A549 (cell line): Measurements from ENCODE around the gene SPCS3. TPM values are rescaled to one million over a fixed set of nuclear protein-coding genes. Genes with fewer than 3 reads are reported as not detected.

Source experiments
- ATAC-seq, 2 experiments: fragments of 200-7000 bp in 1 of 2; fragments of >200 bp in 1 of 2; cut with Nextera tagmentation in 1 of 2; cut with Tn5 transposase in 1 of 2; 3 replicates each; pipeline versions ENCODE4 v1.8.0 to v1.9.1; 2018 to 2020; ENCODE audit warnings: mild to moderate bottlenecking in 1 of 2, moderate library complexity in 1 of 2
- CTCF ChIA-PET: fragments of 300-600 bp; sonication (Branson Sonifier 250); formaldehyde crosslinking; extraction: SDS; loops from one replicate; lab custom pipeline; 2021; ENCODE audit warnings: antibody characterized with exemption, inconsistent platforms; lab: Yijun Ruan, JAX
- POLR2A ChIA-PET: fragments of 350-600 bp; formaldehyde crosslinking; extraction: SDS; loops from one replicate; lab custom pipeline; 2021; ENCODE audit warnings: antibody characterized with exemption, inconsistent platforms; lab: Yijun Ruan, JAX
- DNase-seq, 2 experiments: peaks; one replicate each; pipeline versions ENCODE4 v3.0.0 to v3.0.0-alpha.2; 2011 to 2016; ENCODE audit warnings: low read depth in 1 of 2, low spot score in 1 of 2
- FAIRE-seq: peaks from 2 replicates; lab custom pipeline; 2011; peaks lifted over from hg19 to GRCh38; lab: Jason Lieb, UNC
- H3K27ac ChIP-seq, 2 experiments: fragments of >200 bp; sonication (Bioruptor Twin); formaldehyde crosslinking; 3 replicates each; pipeline ENCODE4 v1.5.1; 2016 to 2017
- H3K4me1 ChIP-seq: fragments of >200 bp; sonication (Bioruptor Twin); formaldehyde crosslinking; 3 replicates; pipeline ENCODE4 v1.6.1; 2016
- H3K4me2 ChIP-seq: fragments of >200 bp; sonication (Bioruptor Twin); formaldehyde crosslinking; 3 replicates; pipeline ENCODE4 v1.6.1; 2016
- H3K4me3 ChIP-seq: fragments of >200 bp; sonication (Bioruptor Twin); formaldehyde crosslinking; 3 replicates; pipeline ENCODE4 v1.5.1; 2016
- H3K9me3 ChIP-seq: fragments of >200 bp; sonication (Bioruptor Twin); formaldehyde crosslinking; 3 replicates; pipeline ENCODE4 v1.6.1; 2016
- CBX2 ChIP-seq: fragments of 200-600 bp; sonication (generic); IDR thresholded peaks from 2 replicates; pipeline ENCODE4 v1.6.1; 2016; ENCODE audit warnings: low read depth, mild to moderate bottlenecking, borderline replicate concordance
- EHF ChIP-seq: fragments of 250-450 bp; sonication (Bioruptor Pico); IDR thresholded peaks from 2 replicates; pipeline ENCODE4 v1.5.0; 2020; ENCODE audit warnings: mild to moderate bottlenecking
- EHMT2 ChIP-seq: fragments of 200-600 bp; sonication (generic); IDR thresholded peaks from 2 replicates; pipeline ENCODE4 v1.6.1; 2016; ENCODE audit warnings: antibody characterized with exemption, low read depth, mild to moderate bottlenecking, moderate library complexity
- EP300 ChIP-seq, 2 experiments: fragments of >200 bp; sonication (Bioruptor Twin); formaldehyde crosslinking; IDR thresholded peaks; 2 replicates in 1 of 2; 3 replicates in 1 of 2; pipeline ENCODE4 v1.6.1; 2016 to 2017
- FOSB ChIP-seq: fragments of 250-450 bp; sonication (Bioruptor Pico); IDR thresholded peaks from 2 replicates; pipeline ENCODE4 v1.5.0; 2020; ENCODE audit warnings: mild to moderate bottlenecking, moderate library complexity
- HDAC2 ChIP-seq: fragments of 200-600 bp; sonication (generic); IDR thresholded peaks from 2 replicates; pipeline ENCODE4 v1.6.1; 2016
- HOXB13 ChIP-seq: fragments of 250-450 bp; sonication (Bioruptor Pico); IDR thresholded peaks from 2 replicates; pipeline ENCODE4 v1.5.0; 2020; ENCODE audit warnings: low read depth, mild to moderate bottlenecking, moderate library complexity
- MAFK ChIP-seq: fragments of 450-650 bp; IDR thresholded peaks from 2 replicates; pipeline ENCODE4 v1.6.1; 2014; ENCODE audit not compliant: partially characterized antibody
- PHF8 ChIP-seq: fragments of 200-600 bp; sonication (generic); IDR thresholded peaks from 2 replicates; pipeline ENCODE4 v1.6.1; 2016; ENCODE audit warnings: low read depth, mild to moderate bottlenecking, antibody characterized with exemption, moderate library complexity, borderline replicate concordance
- POLR2AphosphoS2 ChIP-seq: conservative IDR thresholded peaks from 2 replicates; pipeline ENCODE4 v1.6.1; 2012; ENCODE audit warnings: low read length, improper control_type of control experiment, inconsistent platforms
- RNF2 ChIP-seq: fragments of 200-600 bp; sonication (generic); IDR thresholded peaks from 2 replicates; pipeline ENCODE4 v1.6.1; 2016; ENCODE audit warnings: low read depth, mild to moderate bottlenecking, antibody characterized with exemption, moderate library complexity, borderline replicate concordance
- SMC3 ChIP-seq: fragments of >200 bp; sonication (Bioruptor Twin); formaldehyde crosslinking; IDR thresholded peaks from 3 replicates; pipeline ENCODE4 v1.6.1; 2018; ENCODE audit warnings: inconsistent platforms
- WGBS: methylation state at CpG from one replicate; pipeline ENCODE4 v1.1.6; 2017; ENCODE audit errors: missing lambda C conversion rate; 5-methylcytosine and 5-hydroxymethylcytosine counted together
- polyA plus RNA-seq, 4 experiments: library from polyadenylated mRNA; depleted of rRNA in 3 of 4; stranded (reverse); fragments of >200 nt; fragmentation: RNase III in 1 of 4; extraction: RNeasy Plus Mini Kit Qiagen cat#74134 plus additional on column Dnase treatment in 1 of 4; gene quantifications; 2 replicates in 3 of 4; 3 replicates in 1 of 4; pipeline ENCODE4 v1.2.3, GENCODE V29; 2011 to 2017
- TF ChIP-seq, protein P1 (sequence below): fragments of >200 bp; sonication (Bioruptor Twin); formaldehyde crosslinking; IDR thresholded peaks from 3 replicates; pipeline ENCODE4 v1.5.1; 2016
- TF ChIP-seq, protein P2 (sequence below): fragments of 450-650 bp; IDR thresholded peaks from 2 replicates; pipeline ENCODE4 v1.6.1; 2014; ENCODE audit warnings: antibody characterized with exemption
- TF ChIP-seq, protein P3 (sequence below): IDR thresholded peaks from 2 replicates; pipeline ENCODE4 v1.6.1; 2012; ENCODE audit warnings: low read depth, borderline replicate concordance
- TF ChIP-seq, protein P4 (sequence below): fragments of 250-450 bp; sonication (Bioruptor Pico); IDR thresholded peaks from 2 replicates; pipeline ENCODE4 v1.5.0; 2020; ENCODE audit warnings: low read depth, mild to moderate bottlenecking, moderate library complexity
- TF ChIP-seq, protein P5 (sequence below): IDR thresholded peaks from 2 replicates; pipeline ENCODE4 v1.6.1; 2012
- TF ChIP-seq, protein P6 (sequence below): fragments of 200-600 bp; sonication (generic); IDR thresholded peaks from 2 replicates; pipeline ENCODE4 v1.6.1; 2016; ENCODE audit warnings: antibody characterized with exemption, mild to moderate bottlenecking, moderate library complexity
- TF ChIP-seq, protein P7 (sequence below): IDR thresholded peaks from 2 replicates; pipeline ENCODE4 v1.6.1; 2012

SPCS3 gene
- polyA plus RNA-seq, 2 of the 4 experiments (the other 2 are of a cell fraction) = 33.2 to 44.5 TPM

DNA sequence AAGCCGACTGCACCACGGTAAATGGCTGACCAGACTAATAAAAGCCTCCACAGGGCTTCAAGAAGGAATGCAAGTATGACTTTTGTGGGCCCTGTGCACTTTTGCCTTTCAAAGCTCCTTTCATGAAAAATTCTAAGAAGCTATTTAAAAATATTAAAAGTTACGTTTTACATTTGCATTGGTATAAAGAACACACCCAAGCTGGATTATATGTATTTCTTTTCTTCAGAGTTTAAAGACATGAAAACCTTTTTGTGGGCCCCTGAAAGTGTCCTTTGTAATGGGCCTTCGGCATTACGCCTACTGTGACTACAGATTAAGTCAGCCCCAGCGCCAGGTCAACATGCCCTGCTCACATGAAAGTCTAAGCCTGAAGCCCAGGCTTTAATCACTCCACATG, 30.2 kb upstream of the SPCS3 start (continued):
- TF ChIP-seq, protein P1, sequence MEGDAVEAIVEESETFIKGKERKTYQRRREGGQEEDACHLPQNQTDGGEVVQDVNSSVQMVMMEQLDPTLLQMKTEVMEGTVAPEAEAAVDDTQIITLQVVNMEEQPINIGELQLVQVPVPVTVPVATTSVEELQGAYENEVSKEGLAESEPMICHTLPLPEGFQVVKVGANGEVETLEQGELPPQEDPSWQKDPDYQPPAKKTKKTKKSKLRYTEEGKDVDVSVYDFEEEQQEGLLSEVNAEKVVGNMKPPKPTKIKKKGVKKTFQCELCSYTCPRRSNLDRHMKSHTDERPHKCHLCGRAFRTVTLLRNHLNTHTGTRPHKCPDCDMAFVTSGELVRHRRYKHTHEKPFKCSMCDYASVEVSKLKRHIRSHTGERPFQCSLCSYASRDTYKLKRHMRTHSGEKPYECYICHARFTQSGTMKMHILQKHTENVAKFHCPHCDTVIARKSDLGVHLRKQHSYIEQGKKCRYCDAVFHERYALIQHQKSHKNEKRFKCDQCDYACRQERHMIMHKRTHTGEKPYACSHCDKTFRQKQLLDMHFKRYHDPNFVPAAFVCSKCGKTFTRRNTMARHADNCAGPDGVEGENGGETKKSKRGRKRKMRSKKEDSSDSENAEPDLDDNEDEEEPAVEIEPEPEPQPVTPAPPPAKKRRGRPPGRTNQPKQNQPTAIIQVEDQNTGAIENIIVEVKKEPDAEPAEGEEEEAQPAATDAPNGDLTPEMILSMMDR = no peak
- no peak for TF ChIP-seq MAFK
- TF ChIP-seq, all 56 proteins: peak for 0

DNA sequence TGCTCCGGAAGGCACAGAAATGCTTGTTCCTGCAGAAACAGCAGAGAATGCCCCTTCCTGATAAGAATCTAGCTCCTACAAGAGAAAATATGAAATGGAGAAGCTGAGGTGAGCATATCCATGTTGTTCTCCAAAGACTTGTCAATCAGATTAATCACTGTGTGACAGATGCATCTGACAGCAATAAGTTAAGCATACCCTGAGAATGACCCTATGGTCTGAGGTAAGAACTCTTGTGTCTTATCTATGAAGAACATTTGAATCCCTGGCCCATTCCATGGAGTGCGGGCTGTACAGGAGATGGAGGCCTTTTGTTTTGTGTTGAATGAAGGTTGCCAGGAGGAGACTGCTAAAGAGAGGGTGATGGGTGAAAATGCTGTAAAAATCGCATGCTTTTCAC, 29.2 kb upstream of the SPCS3 start:
- POLR2A ChIA-PET = no interaction called here
- H3K27ac ChIP-seq = no peak overlapping the region
- CTCF ChIA-PET = no interaction called here
- H3K4me3 ChIP-seq = no peak overlapping the region
- TF ChIP-seq EHMT2 (no peak), CBX2 (no peak), RNF2 (no peak), EP300 (IDR thresholded peaks at IDR 0.05) (no peak), POLR2AphosphoS2 (no peak), HOXB13 (CRISPR knock-in tag) (no peak), PHF8 (no peak), EHF (CRISPR knock-in tag) (no peak), FOSB (CRISPR knock-in tag) (no peak), HDAC2 (no peak), SMC3 (no peak)
- TF ChIP-seq, protein P2, sequence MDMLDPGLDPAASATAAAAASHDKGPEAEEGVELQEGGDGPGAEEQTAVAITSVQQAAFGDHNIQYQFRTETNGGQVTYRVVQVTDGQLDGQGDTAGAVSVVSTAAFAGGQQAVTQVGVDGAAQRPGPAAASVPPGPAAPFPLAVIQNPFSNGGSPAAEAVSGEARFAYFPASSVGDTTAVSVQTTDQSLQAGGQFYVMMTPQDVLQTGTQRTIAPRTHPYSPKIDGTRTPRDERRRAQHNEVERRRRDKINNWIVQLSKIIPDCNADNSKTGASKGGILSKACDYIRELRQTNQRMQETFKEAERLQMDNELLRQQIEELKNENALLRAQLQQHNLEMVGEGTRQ = no peak
- TF ChIP-seq, protein P3, sequence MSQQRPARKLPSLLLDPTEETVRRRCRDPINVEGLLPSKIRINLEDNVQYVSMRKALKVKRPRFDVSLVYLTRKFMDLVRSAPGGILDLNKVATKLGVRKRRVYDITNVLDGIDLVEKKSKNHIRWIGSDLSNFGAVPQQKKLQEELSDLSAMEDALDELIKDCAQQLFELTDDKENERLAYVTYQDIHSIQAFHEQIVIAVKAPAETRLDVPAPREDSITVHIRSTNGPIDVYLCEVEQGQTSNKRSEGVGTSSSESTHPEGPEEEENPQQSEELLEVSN = no peak
- TF ChIP-seq, protein P4, sequence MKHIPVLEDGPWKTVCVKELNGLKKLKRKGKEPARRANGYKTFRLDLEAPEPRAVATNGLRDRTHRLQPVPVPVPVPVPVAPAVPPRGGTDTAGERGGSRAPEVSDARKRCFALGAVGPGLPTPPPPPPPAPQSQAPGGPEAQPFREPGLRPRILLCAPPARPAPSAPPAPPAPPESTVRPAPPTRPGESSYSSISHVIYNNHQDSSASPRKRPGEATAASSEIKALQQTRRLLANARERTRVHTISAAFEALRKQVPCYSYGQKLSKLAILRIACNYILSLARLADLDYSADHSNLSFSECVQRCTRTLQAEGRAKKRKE (CRISPR knock-in tag) = no peak
- TF ChIP-seq, protein P5, sequence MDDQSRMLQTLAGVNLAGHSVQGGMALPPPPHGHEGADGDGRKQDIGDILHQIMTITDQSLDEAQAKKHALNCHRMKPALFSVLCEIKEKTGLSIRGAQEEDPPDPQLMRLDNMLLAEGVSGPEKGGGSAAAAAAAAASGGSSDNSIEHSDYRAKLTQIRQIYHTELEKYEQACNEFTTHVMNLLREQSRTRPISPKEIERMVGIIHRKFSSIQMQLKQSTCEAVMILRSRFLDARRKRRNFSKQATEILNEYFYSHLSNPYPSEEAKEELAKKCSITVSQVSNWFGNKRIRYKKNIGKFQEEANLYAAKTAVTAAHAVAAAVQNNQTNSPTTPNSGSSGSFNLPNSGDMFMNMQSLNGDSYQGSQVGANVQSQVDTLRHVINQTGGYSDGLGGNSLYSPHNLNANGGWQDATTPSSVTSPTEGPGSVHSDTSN = no peak
- TF ChIP-seq, protein P6, sequence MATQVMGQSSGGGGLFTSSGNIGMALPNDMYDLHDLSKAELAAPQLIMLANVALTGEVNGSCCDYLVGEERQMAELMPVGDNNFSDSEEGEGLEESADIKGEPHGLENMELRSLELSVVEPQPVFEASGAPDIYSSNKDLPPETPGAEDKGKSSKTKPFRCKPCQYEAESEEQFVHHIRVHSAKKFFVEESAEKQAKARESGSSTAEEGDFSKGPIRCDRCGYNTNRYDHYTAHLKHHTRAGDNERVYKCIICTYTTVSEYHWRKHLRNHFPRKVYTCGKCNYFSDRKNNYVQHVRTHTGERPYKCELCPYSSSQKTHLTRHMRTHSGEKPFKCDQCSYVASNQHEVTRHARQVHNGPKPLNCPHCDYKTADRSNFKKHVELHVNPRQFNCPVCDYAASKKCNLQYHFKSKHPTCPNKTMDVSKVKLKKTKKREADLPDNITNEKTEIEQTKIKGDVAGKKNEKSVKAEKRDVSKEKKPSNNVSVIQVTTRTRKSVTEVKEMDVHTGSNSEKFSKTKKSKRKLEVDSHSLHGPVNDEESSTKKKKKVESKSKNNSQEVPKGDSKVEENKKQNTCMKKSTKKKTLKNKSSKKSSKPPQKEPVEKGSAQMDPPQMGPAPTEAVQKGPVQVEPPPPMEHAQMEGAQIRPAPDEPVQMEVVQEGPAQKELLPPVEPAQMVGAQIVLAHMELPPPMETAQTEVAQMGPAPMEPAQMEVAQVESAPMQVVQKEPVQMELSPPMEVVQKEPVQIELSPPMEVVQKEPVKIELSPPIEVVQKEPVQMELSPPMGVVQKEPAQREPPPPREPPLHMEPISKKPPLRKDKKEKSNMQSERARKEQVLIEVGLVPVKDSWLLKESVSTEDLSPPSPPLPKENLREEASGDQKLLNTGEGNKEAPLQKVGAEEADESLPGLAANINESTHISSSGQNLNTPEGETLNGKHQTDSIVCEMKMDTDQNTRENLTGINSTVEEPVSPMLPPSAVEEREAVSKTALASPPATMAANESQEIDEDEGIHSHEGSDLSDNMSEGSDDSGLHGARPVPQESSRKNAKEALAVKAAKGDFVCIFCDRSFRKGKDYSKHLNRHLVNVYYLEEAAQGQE = no peak
- TF ChIP-seq, protein P7, sequence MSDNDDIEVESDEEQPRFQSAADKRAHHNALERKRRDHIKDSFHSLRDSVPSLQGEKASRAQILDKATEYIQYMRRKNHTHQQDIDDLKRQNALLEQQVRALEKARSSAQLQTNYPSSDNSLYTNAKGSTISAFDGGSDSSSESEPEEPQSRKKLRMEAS = no peak
- TF ChIP-seq, all 56 proteins: peak for 0
- FAIRE-seq (no peak), DNase-seq (no peak), ATAC-seq (no peak)
- Histone ChIP-seq H3K4me1 (no peaks in the 10 kb centered on the region), H3K4me2 (no peak overlapping the region), H3K9me3 (no peaks in the 10 kb centered on the region)
- 88% methylated on average over 3 of the region's 3 CpGs for WGBS
